ENCODE results near the gene IRGC.

Gene IRGC

GRCh38 chr19:43695985-43696704 is 19.7 kb upstream of the IRGC start:
- no peak overlapping the region for H2BK15ac ChIP-seq (ENCODE audit: low read depth, poor library complexity, severe bottlenecking)
- no peak for DNase-seq
- H3K9me3 ChIP-seq (ENCODE audit: control insufficient read depth, low read length) = peaks cover 23% of the 10 kb centered on the region
- H3K4me2 ChIP-seq (ENCODE audit: low read length, poor library complexity, severe bottlenecking) = no peak overlapping the region
- WGBS = 88% methylated on average over 4 of the region's 6 CpGs
- no peak overlapping the region for H3K23ac ChIP-seq (ENCODE audit: low read length in 2 of 2)
- peak overlapping the region in 1 of 2 experiments; percentile 16 for H3K4me3 ChIP-seq (ENCODE audit: insufficient read depth in 1 of 2, low read depth in 1 of 2, low read length in 2 of 2)
- no peak overlapping the region for H2BK12ac ChIP-seq (ENCODE audit: low read length in 2 of 2)
- H3K18ac ChIP-seq (ENCODE audit: low read depth in 1 of 2, low read length in 2 of 2) = no peak overlapping the region
- H2AK5ac ChIP-seq (ENCODE audit: low read length, severe bottlenecking) = no peak overlapping the region
- no peak overlapping the region for H2BK5ac ChIP-seq (ENCODE audit: low read depth, low read length, poor library complexity, severe bottlenecking)
- no peak overlapping the region for H3K27ac ChIP-seq (ENCODE audit: low read length, poor library complexity, severe bottlenecking)
- H3K4me1 ChIP-seq (ENCODE audit: control insufficient read depth, insufficient read depth, low read depth, low read length) = peaks cover 5% of the 10 kb centered on the region
- no peak overlapping the region for H2BK120ac ChIP-seq (ENCODE audit: low read depth, low read length)
- H3K79me1 ChIP-seq (replicated peaks; ENCODE audit: low read length, poor library complexity, severe bottlenecking) = no peaks in the 10 kb centered on the region
- H3K4ac ChIP-seq (ENCODE audit: low read depth in 1 of 2, low read length in 2 of 2) = no peak overlapping the region
- no peak overlapping the region for H3K9ac ChIP-seq (ENCODE audit: low read length)
- peaks cover 0 to 42% of the 10 kb centered on the region in 2 experiments for H3K27me3 ChIP-seq (ENCODE audit: control insufficient read depth in 1 of 2, insufficient read depth in 1 of 2, low read length in 2 of 2)
- H4K91ac ChIP-seq (ENCODE audit: low read length) = no peak overlapping the region
- H4K8ac ChIP-seq (ENCODE audit: low read length) = no peak overlapping the region
- no peak overlapping the region for H2AFZ ChIP-seq (ENCODE audit: low read depth, low read length)
- peaks cover 0 to 3% of the 10 kb centered on the region in 2 experiments for H3K36me3 ChIP-seq (ENCODE audit: control insufficient read depth in 1 of 2, insufficient read depth in 2 of 2, low read depth in 1 of 2, low read length in 2 of 2)
- no peak overlapping the region for H3K14ac ChIP-seq (ENCODE audit: low read length in 2 of 2)

- H3K4ac ChIP-seq (ENCODE audit: low read depth in 1 of 2, low read length in 2 of 2) = no peak overlapping the region
These were observed 18.6 kb upstream of the IRGC start for GRCh38 chr19:43697295-43697694.

GRCh38 chr19:43699506-43700394 is 16.1 kb upstream of the IRGC start:
- H3K27me3 ChIP-seq (ENCODE audit: control insufficient read depth in 1 of 2, insufficient read depth in 1 of 2, low read length in 2 of 2) = peaks cover 0 to 38% of the 10 kb centered on the region in 2 experiments
- H2AK5ac ChIP-seq (ENCODE audit: low read length, severe bottlenecking) = no peak overlapping the region
- H3K9ac ChIP-seq (ENCODE audit: low read length) = peak overlapping the region; percentile 92
- H3K79me1 ChIP-seq (replicated peaks; ENCODE audit: low read length, poor library complexity, severe bottlenecking) = no peaks in the 10 kb centered on the region
- 24% methylated on average over 44 of the region's 46 CpGs for WGBS
- no peak overlapping the region for H2AFZ ChIP-seq (ENCODE audit: low read depth, low read length)
- H4K8ac ChIP-seq (ENCODE audit: low read length) = no peak overlapping the region
- no peak overlapping the region for H2BK120ac ChIP-seq (ENCODE audit: low read depth, low read length)
- no peak overlapping the region for H3K14ac ChIP-seq (ENCODE audit: low read length in 2 of 2)
- no peak overlapping the region for H3K4ac ChIP-seq (ENCODE audit: low read depth in 1 of 2, low read length in 2 of 2)
- no peak overlapping the region for H2BK15ac ChIP-seq (ENCODE audit: low read depth, poor library complexity, severe bottlenecking)
- peaks cover 5% of the 10 kb centered on the region for H3K4me1 ChIP-seq (ENCODE audit: control insufficient read depth, insufficient read depth, low read depth, low read length)
- H3K27ac ChIP-seq (ENCODE audit: low read length, poor library complexity, severe bottlenecking) = no peak overlapping the region
- H3K4me3 ChIP-seq (ENCODE audit: insufficient read depth in 1 of 2, low read depth in 1 of 2, low read length in 2 of 2) = peak overlapping the region; percentile 40 to 78
- peak overlapping the region; percentile 45 for H3K4me2 ChIP-seq (ENCODE audit: low read length, poor library complexity, severe bottlenecking)
- H4K91ac ChIP-seq (ENCODE audit: low read length) = no peak overlapping the region
- H3K36me3 ChIP-seq (ENCODE audit: control insufficient read depth in 1 of 2, insufficient read depth in 2 of 2, low read depth in 1 of 2, low read length in 2 of 2) = peaks cover 0 to 3% of the 10 kb centered on the region in 2 experiments
- H3K18ac ChIP-seq (ENCODE audit: low read depth in 1 of 2, low read length in 2 of 2) = no peak overlapping the region
- no peak for DNase-seq
- no peak overlapping the region for H3K23ac ChIP-seq (ENCODE audit: low read length in 2 of 2)
- H2BK12ac ChIP-seq (ENCODE audit: low read length in 2 of 2) = no peak overlapping the region
- H2BK5ac ChIP-seq (ENCODE audit: low read depth, low read length, poor library complexity, severe bottlenecking) = no peak overlapping the region
- H3K9me3 ChIP-seq (ENCODE audit: control insufficient read depth, low read length) = peaks cover 8% of the 10 kb centered on the region

More at GRCh38 chr19:43697295-43697694, 18.6 kb upstream of the IRGC start:
- H2BK12ac ChIP-seq (ENCODE audit: low read length in 2 of 2) = no peak overlapping the region
- no peak overlapping the region for H3K9ac ChIP-seq (ENCODE audit: low read length)
- no peak overlapping the region for H2AK5ac ChIP-seq (ENCODE audit: low read length, severe bottlenecking)
- no peak overlapping the region for H4K8ac ChIP-seq (ENCODE audit: low read length)
- no peak overlapping the region for H2BK5ac ChIP-seq (ENCODE audit: low read depth, low read length, poor library complexity, severe bottlenecking)
- peaks cover 0 to 3% of the 10 kb centered on the region in 2 experiments for H3K36me3 ChIP-seq (ENCODE audit: control insufficient read depth in 1 of 2, insufficient read depth in 2 of 2, low read depth in 1 of 2, low read length in 2 of 2)
- DNase-seq = no peak
- no peak overlapping the region for H3K14ac ChIP-seq (ENCODE audit: low read length in 2 of 2)
- H3K4me2 ChIP-seq (ENCODE audit: low read length, poor library complexity, severe bottlenecking) = no peak overlapping the region
- peaks cover 13% of the 10 kb centered on the region for H3K9me3 ChIP-seq (ENCODE audit: control insufficient read depth, low read length)
- no peak overlapping the region for H4K91ac ChIP-seq (ENCODE audit: low read length)
- no peak overlapping the region for H2AFZ ChIP-seq (ENCODE audit: low read depth, low read length)
- H3K27ac ChIP-seq (ENCODE audit: low read length, poor library complexity, severe bottlenecking) = no peak overlapping the region
- no peak overlapping the region for H3K4me3 ChIP-seq (ENCODE audit: insufficient read depth in 1 of 2, low read depth in 1 of 2, low read length in 2 of 2)
- 83% methylated on average over 5 of the region's 5 CpGs for WGBS
- no peak overlapping the region for H2BK120ac ChIP-seq (ENCODE audit: low read depth, low read length)
- no peaks in the 10 kb centered on the region for H3K79me1 ChIP-seq (replicated peaks; ENCODE audit: low read length, poor library complexity, severe bottlenecking)
- H3K23ac ChIP-seq (ENCODE audit: low read length in 2 of 2) = no peak overlapping the region
- H3K18ac ChIP-seq (ENCODE audit: low read depth in 1 of 2, low read length in 2 of 2) = no peak overlapping the region
- peaks cover 5% of the 10 kb centered on the region for H3K4me1 ChIP-seq (ENCODE audit: control insufficient read depth, insufficient read depth, low read depth, low read length)
- H2BK15ac ChIP-seq (ENCODE audit: low read depth, poor library complexity, severe bottlenecking) = no peak overlapping the region
- H3K27me3 ChIP-seq (ENCODE audit: control insufficient read depth in 1 of 2, insufficient read depth in 1 of 2, low read length in 2 of 2) = peaks cover 0 to 42% of the 10 kb centered on the region in 2 experiments

- Histone ChIP-seq H3K27ac (ENCODE audit: low read length, poor library complexity, severe bottlenecking) (no peak overlapping the region), H3K27me3 (ENCODE audit: control insufficient read depth in 1 of 2, insufficient read depth in 1 of 2, low read length in 2 of 2) (peaks cover 0 to 32% of the 10 kb centered on the region in 2 experiments), H3K79me1 (replicated peaks; ENCODE audit: low read length, poor library complexity, severe bottlenecking) (no peaks in the 10 kb centered on the region), H3K4me3 (ENCODE audit: insufficient read depth in 1 of 2, low read depth in 1 of 2, low read length in 2 of 2) (peak overlapping the region in 1 of 2 experiments; percentile 78), H3K4ac (ENCODE audit: low read depth in 1 of 2, low read length in 2 of 2) (no peak overlapping the region), H2AK5ac (ENCODE audit: low read length, severe bottlenecking) (no peak overlapping the region), H3K36me3 (ENCODE audit: control insufficient read depth in 1 of 2, insufficient read depth in 2 of 2, low read depth in 1 of 2, low read length in 2 of 2) (peaks cover 0 to 3% of the 10 kb centered on the region in 2 experiments), H2BK120ac (ENCODE audit: low read depth, low read length) (no peak overlapping the region), H3K4me2 (ENCODE audit: low read length, poor library complexity, severe bottlenecking) (no peak overlapping the region), H2BK5ac (ENCODE audit: low read depth, low read length, poor library complexity, severe bottlenecking) (no peak overlapping the region), H4K91ac (ENCODE audit: low read length) (no peak overlapping the region), H2BK12ac (ENCODE audit: low read length in 2 of 2) (no peak overlapping the region), H3K9ac (ENCODE audit: low read length) (peak overlapping the region; percentile 92), H2BK15ac (ENCODE audit: low read depth, poor library complexity, severe bottlenecking) (no peak overlapping the region), H2AFZ (ENCODE audit: low read depth, low read length) (no peak overlapping the region), H3K14ac (ENCODE audit: low read length in 2 of 2) (no peak overlapping the region), H4K8ac (ENCODE audit: low read length) (no peak overlapping the region), H3K23ac (ENCODE audit: low read length in 2 of 2) (no peak overlapping the region), H3K9me3 (ENCODE audit: control insufficient read depth, low read length) (peaks cover 5% of the 10 kb centered on the region), H3K4me1 (ENCODE audit: control insufficient read depth, insufficient read depth, low read depth, low read length) (peaks cover 5% of the 10 kb centered on the region), H3K18ac (ENCODE audit: low read depth in 1 of 2, low read length in 2 of 2) (no peak overlapping the region)
- 93% methylated on average over 13 of the region's 13 CpGs for WGBS
- peak; percentile 14 for DNase-seq
These were observed 15.4 kb upstream of the IRGC start for GRCh38 chr19:43700395-43701000.

Data from mesenchymal stem cell (in vitro differentiated cells and primary cell).